ENCODE results near the gene PTPRK.

The PTPRK gene

GRCh38 chr6:128343706-128344105 is 176.7 kb downstream of the PTPRK start:
- DNase-seq (ENCODE audit: low spot score), result no peak

GRCh38 chr6:128339635-128340450 is 180.6 kb downstream of the PTPRK start:
- no peak for DNase-seq (ENCODE audit: low spot score)

- DNase-seq (ENCODE audit: low spot score), result no peak
These were observed 182.8 kb downstream of the PTPRK start for GRCh38 chr6:128337619-128338018.

- DNase-seq (ENCODE audit: low spot score), result no peak
These were observed 183.8 kb downstream of the PTPRK start for GRCh38 chr6:128336436-128337095.

- no peak for DNase-seq (ENCODE audit: low spot score)
These were observed 184.4 kb downstream of the PTPRK start for GRCh38 chr6:128335963-128336362.

GRCh38 chr6:128333581-128334223 is 186.7 kb downstream of the PTPRK start:
- DNase-seq (ENCODE audit: low spot score), result no peak

- no peak for DNase-seq (ENCODE audit: low spot score)
These were observed 192.5 kb downstream of the PTPRK start for GRCh38 chr6:128327890-128328289.

GRCh38 chr6:128323011-128323410 is 197.4 kb downstream of the PTPRK start:
- DNase-seq (ENCODE audit: low spot score), result no peak

GRCh38 chr6:128319946-128320345 is 200.5 kb downstream of the PTPRK start:
- no peak for DNase-seq (ENCODE audit: low spot score)

GRCh38 chr6:128319157-128319556 is 201.2 kb downstream of the PTPRK start:
- DNase-seq (ENCODE audit: low spot score), result no peak

GRCh38 chr6:128316258-128316929 is 204.0 kb downstream of the PTPRK start:
- no peak for DNase-seq (ENCODE audit: low spot score)

DNA sequence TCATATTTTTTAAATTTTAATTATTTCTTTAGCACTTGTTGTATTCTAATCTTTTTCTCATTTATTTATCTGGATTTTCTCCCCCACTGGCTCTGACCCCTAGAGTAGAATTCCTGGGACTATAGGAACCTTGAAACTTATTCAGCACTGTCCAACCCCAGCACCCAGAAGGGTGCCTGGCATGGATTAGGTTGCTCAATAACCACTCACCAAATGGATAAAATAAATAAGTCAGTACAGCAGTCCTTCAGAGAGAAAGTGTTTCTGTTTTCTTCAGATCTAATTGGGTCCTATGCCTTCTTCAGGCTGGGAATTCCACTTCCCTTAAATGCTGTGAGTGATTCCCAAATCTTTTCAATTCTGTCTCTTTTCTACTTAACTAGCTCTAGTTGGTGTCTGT is 206.2 kb downstream of the PTPRK start:
- no peak for DNase-seq (ENCODE audit: low spot score)

DNA sequence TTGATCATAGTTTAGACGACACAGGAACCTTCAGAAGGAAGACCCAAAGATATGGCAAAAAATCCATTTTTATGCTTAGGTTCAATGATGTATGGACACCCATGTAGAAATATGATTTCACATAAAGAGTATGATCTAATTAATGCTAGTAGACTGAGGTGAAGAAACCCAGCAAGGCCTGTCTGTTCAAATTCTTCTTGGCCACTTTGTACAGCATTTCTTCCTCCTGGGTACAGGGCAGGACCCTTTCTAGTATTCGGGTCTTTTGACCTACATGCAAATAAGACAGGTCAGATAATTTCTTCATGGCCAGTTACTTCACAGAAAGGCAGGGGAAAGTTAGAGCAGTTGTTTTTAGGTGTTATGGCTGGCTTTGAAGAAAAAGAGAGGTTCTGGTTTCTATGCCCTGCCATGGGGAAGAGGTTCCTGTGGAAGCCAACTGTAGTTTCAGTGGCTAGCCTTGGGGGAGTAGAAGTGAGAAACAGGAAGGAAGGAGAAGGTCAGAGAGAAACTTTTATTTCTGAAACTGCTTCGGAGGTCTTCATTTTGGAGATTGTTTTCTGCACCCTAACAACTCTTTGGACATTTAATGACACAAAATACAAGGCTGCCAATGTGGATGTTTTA is 208.3 kb downstream of the PTPRK start:
- no peak for DNase-seq (ENCODE audit: low spot score)

GRCh38 chr6:128310451-128310850 is 209.9 kb downstream of the PTPRK start:
- no peak for DNase-seq (ENCODE audit: low spot score)

DNA sequence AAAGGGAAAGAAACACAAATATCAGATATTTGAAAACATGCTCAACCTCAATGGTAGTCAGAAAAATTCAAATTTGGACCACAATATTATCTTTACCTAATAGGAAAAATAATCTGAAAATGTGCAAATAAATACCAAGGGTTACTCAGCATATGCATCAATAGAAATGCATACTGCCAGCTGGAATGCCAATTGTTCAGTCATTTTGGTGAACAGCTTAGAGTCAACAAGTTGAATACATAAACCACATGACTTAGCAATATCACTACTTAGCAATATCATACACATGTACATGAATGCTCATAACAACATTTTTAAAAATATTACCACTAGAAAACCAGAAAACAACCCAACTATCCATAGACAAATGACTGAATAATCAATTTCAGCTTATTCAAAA is 212.7 kb downstream of the PTPRK start:
- DNase-seq (ENCODE audit: low spot score), result no peak

- DNase-seq (ENCODE audit: low spot score), result no peak
These were observed 214.4 kb downstream of the PTPRK start for GRCh38 chr6:128305976-128306375.

GRCh38 chr6:128305228-128305627 is 215.2 kb downstream of the PTPRK start:
- no peak for DNase-seq (ENCODE audit: low spot score)

GRCh38 chr6:128303870-128304269 is 216.5 kb downstream of the PTPRK start:
- no peak for DNase-seq (ENCODE audit: low spot score)

DNA sequence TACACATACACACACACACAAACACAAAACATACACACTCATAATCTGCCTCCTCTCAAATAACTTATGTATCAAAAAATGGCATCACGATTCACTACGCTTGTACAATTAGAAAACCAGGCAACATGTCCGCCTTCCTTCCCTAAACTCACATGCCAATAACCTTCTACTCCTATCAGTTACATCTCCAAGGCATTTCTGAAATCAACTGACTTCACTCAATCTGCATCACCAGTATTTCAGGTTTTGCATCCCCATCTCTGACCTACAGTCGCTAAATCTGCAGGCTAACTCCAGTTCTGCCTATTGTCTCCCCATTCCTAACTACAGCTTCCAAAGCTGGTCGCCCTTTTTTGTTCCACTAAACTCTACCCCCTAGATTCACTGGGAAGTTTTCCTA is 217.5 kb downstream of the PTPRK start:
- DNase-seq (ENCODE audit: low spot score), result no peak

DNA sequence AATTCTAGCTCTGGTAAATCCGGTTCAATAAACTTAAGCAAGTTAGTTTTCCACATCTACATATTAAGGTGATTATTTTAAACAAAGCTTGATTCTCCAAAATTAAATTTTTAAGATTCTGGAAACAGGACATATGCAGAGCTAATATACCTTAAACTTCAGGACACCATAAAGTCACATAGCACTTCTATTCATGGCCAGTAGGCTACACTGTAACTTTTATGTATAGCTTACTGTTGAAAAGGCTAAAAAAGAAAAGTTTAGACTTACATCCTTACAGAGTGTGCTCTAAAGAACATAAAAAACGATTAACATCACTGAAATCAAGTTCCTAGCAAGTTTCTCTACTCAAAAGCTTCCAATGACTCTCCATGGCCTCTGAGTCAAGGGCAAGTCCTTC is 224.7 kb downstream of the PTPRK start:
- DNase-seq (ENCODE audit: low spot score), result no peak

DNA sequence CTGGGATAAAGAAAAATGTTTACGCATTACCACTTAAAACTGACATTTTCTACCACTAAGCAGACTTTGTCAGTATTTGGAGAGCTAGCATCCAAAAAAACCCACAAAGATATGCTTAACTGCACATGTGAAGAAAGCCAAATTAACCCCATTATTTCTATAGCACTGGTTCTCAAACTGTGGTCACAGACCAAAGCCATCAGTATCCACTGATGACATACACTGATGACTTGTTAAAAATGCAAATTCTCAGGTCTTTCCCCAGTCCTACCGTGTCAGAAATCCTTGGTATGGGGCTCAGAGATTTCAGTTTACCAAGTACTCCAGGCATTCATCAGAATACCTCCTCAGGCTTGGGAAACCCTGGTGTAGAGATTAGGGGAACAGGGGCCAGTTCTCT is 230.2 kb downstream of the PTPRK start:
- no peak for DNase-seq (ENCODE audit: low spot score)

DNA sequence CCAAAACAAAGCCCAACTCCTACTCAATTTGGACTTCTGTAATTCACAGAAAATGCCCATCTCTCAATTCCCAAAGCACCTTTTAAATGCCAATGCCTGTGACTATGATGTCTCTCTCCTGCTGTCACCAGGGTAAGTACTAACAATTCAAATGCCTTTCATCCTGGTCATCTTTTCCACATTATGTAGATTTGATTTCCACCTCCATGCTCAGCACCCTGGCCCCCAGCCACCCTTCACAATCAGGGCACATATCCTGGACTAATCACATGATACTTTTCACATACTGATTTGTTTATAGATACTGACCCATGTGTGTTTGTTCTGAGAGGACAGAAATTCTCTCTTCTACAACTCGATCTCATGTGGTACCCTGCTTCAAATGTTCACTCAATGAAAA is 236.3 kb downstream of the PTPRK start:
- DNase-seq (ENCODE audit: low spot score), result no peak

Measured in hematopoietic multipotent progenitor cell treated with erythropoietin and hydrocortisone succinate and interleukin-3 and kit ligand, for 15 days (in vitro differentiated cells).